Rectal smooth muscle tissue (tissue), 1 donor: Measurements from ENCODE around the gene SETD1A.

Source experiments
- H3K27ac ChIP-seq: one replicate; pipeline ENCODE4 v1.7.0; 2013; ENCODE audit warnings: low read depth, low read length, inconsistent platforms
- H3K27me3 ChIP-seq: one replicate; pipeline ENCODE4 v1.7.0; 2013; ENCODE audit warnings: low read length; ENCODE audit not compliant: control insufficient read depth, insufficient read depth
- H3K36me3 ChIP-seq: one replicate; pipeline ENCODE4 v1.7.0; 2013; ENCODE audit warnings: low read length; ENCODE audit not compliant: control insufficient read depth, insufficient read depth
- H3K4me1 ChIP-seq: one replicate; pipeline ENCODE4 v1.7.0; 2013; ENCODE audit warnings: low read length; ENCODE audit not compliant: control insufficient read depth, insufficient read depth
- H3K4me3 ChIP-seq: one replicate; pipeline ENCODE4 v1.7.0; 2013; ENCODE audit warnings: low read length
- H3K9ac ChIP-seq: one replicate; pipeline ENCODE4 v1.7.0; 2013; ENCODE audit warnings: low read length

The SETD1A gene

DNA sequence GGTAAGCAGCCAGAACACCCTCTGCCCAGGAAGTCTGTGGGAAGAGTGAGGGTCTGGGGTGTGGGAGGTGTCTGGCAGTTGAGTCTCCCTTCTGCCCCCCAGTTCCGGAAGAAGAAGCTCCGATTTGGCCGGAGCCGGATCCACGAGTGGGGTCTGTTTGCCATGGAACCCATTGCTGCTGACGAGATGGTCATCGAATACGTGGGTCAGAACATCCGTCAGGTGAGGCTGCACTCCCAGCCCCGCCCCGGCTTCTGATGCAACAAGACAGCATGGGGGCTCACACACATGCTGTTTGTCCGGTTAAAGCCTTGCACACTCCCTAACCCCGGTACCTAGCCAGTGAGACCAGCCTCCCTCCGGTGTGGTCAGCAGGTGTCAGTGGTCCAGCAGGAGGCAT is 23.4 kb downstream of the SETD1A start:
- Histone ChIP-seq H3K9ac (no peak overlapping the region), H3K4me3 (no peak overlapping the region), H3K4me1 (peaks cover 5% of the 10 kb centered on the region), H3K36me3 (peaks cover 29% of the 10 kb centered on the region), H3K27me3 (no peaks in the 10 kb centered on the region), H3K27ac (no peak overlapping the region)

DNA sequence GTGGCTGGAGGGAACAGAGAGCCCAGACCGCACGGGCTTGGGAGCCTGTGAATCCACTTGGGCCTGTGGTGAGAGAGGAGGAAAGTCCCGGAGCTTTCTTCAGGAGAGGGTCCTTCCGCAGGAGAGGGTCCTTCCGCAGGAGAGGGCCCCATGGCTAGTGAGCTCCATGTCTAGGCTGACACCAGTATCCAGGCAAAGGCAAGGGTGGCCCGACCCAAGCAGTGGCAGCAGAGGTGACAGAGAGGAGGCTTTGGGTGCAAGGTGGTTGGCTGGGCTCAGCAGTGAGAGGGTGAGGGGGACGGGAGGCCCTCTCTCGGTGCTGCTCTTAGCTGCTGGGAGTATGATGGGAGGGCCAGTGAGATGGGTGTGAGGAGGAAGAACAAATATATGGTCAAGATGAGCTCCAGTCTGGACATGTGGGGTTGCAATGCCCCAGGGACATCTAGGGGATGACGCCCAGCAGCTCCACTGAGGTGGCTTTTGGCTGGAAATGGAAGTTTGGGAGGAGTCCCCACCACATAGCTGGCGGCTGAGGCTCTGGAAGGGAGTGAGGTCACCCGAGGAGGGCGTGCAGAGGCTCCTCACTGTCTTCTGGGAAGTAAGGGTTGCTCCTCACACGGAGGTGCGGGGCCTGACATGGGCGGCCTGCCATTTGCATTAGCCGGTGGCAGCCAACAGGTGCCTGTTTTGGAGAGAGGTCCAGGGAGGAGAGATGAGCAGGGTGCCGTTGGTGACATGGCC is 25.2 kb downstream of the SETD1A start:
- Histone ChIP-seq H3K27me3 (no peaks in the 10 kb centered on the region), H3K9ac (no peak overlapping the region), H3K4me1 (peaks cover 5% of the 10 kb centered on the region), H3K4me3 (no peak overlapping the region), H3K36me3 (peaks cover 15% of the 10 kb centered on the region), H3K27ac (no peak overlapping the region)

DNA sequence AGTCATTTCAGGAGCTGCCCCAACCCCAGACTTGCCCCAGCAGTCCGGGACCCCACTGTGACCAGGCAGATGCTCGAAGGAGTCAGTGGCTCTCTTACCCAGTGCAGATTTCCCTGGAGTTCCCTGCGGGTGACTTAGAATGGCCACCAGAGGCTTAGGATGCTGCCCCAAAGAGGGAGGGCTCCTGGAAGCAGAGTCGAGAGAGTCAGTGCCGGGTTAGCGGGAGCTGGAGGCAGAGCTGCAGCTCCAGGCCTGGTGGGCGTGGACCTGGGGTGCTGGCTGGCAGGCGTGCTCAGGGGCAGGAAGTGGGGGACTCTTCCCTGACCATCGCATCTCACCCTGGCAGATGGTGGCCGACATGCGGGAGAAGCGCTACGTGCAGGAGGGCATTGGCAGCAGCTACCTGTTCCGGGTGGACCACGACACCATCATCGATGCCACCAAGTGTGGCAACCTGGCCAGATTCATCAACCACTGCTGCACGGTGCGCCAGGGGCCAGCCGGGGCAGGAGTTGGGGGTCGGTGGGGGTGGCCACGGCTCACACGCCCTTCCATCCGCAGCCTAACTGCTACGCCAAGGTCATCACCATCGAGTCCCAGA is 25.8 kb downstream of the SETD1A start:
- Histone ChIP-seq H3K27me3 (no peaks in the 10 kb centered on the region), H3K27ac (no peak overlapping the region), H3K9ac (no peak overlapping the region), H3K4me3 (no peak overlapping the region), H3K4me1 (peaks cover 5% of the 10 kb centered on the region), H3K36me3 (peaks cover 15% of the 10 kb centered on the region)

DNA sequence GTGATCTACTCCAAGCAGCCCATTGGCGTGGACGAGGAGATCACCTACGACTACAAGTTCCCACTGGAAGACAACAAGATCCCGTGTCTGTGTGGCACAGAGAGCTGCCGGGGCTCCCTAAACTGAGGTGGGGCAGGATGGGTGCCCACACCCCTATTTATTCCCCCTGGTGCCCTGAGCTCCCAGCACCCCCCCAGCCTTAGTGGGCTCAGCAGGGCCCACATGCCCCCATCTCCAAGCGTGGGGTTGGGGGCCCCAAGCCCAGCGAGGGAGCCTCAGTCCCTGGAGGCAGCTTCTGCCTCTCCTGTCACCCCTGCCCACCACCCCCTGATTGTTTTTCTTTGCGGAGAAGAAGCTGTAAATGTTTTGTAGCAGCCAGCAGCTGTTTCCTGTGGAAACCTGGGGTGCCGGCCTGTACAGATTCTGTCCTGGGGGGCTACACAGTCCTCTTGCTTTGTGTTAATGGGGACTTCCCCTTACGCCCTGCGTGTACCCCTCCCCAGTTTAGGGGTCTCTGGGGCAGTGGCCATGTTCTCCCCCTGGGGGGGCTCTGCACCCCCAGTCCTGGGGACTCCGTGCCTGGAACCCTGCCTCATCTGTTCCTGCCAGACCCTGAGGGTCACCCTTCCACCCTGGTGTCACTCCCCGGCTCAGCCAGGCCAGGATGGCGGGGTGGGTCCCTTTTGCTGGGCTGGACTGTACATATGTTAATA is 26.5 kb downstream of the SETD1A start:
- Histone ChIP-seq H3K27me3 (no peaks in the 10 kb centered on the region), H3K4me1 (peaks cover 5% of the 10 kb centered on the region), H3K9ac (no peak overlapping the region), H3K4me3 (no peak overlapping the region), H3K36me3 (peaks cover 10% of the 10 kb centered on the region), H3K27ac (no peak overlapping the region)

DNA sequence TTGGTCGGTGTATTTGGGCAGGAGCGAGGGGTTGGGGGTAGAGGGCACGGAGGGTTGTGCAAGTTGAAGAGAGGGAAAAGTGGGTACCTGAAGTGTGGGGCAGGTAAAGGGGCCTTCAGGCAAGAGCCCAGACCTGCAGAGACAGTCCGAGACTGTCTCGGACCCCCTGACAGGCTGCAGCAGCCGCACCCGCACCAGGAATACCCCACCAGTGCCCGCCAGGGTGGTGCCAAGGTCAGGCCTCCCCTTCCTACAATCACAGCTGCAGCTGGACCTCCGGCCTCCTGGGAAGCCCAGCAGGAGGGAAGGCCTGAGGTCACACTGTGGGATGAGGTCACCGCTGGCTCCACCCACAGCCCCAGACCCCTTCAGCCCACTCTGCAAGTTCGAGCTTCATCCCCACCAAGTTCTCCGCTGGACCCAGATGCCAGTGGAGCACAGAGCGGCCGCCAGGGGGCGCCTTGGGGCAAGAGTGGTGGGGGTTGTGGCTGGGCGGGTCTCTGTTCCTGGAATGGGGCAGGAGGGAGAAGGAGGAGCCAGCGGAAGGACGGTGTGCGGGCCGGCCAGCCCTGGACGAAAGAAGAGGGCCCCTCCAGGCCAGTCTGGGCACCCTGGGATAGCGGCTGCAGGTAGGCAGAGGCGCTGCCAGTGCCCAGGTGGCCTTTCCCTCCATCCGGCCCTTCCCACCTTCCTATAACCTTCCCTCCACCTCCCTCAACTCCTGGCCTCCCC is 27.3 kb downstream of the SETD1A start, which contains the start of gene HSD3B7:
TSS of gene HSD3B7 (plus strand) at position 539 of the 732 bp plus-strand sequence. CDS start 452 bp downstream, outside the sequence.
- Histone ChIP-seq H3K27ac (peak within 1 kb of the TSS; percentile 47), H3K27me3 (no peaks in the 10 kb centered on the region), H3K9ac (peak within 1 kb of the TSS; percentile 60), H3K4me1 (peaks cover 5% of the 10 kb centered on the region), H3K4me3 (peak within 1 kb of the TSS; percentile 78), H3K36me3 (peaks cover 10% of the 10 kb centered on the region)

DNA sequence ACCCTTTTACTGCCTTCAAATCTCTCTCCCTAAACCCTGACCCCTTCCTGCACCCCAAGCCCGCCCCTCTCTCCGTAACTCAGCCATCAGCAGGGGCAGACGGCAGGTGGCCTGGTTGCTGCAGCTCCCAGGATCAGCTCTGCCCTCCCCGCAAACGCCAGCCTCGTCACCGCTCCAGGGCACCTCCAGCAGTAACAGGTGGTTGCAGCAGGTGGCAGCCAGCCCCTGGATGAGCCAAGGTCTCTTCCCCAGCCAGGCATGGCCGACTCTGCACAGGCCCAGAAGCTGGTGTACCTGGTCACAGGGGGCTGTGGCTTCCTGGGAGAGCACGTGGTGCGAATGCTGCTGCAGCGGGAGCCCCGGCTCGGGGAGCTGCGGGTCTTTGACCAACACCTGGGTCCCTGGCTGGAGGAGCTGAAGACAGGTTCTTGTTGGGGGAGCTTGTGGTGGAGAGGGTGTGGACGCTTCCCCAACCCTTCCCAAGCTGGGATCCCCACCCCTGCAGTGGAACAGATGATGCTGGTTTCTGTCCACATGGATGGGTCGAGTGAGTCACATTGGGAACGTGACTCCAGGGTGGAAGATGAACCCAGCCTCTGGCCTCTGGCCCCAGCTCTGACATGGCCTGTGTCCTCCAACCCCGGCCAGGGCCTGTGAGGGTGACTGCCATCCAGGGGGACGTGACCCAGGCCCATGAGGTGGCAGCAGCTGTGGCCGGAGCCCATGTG is 28.0 kb downstream of the SETD1A start:
- H3K4me3 ChIP-seq, result peak overlapping the region; percentile 78
- H3K36me3 ChIP-seq, result peaks cover 5% of the 10 kb centered on the region
- peak overlapping the region; percentile 60 for H3K9ac ChIP-seq
- no peaks in the 10 kb centered on the region for H3K27me3 ChIP-seq
- peak overlapping the region; percentile 47 for H3K27ac ChIP-seq
- H3K4me1 ChIP-seq, result peaks cover 5% of the 10 kb centered on the region

DNA sequence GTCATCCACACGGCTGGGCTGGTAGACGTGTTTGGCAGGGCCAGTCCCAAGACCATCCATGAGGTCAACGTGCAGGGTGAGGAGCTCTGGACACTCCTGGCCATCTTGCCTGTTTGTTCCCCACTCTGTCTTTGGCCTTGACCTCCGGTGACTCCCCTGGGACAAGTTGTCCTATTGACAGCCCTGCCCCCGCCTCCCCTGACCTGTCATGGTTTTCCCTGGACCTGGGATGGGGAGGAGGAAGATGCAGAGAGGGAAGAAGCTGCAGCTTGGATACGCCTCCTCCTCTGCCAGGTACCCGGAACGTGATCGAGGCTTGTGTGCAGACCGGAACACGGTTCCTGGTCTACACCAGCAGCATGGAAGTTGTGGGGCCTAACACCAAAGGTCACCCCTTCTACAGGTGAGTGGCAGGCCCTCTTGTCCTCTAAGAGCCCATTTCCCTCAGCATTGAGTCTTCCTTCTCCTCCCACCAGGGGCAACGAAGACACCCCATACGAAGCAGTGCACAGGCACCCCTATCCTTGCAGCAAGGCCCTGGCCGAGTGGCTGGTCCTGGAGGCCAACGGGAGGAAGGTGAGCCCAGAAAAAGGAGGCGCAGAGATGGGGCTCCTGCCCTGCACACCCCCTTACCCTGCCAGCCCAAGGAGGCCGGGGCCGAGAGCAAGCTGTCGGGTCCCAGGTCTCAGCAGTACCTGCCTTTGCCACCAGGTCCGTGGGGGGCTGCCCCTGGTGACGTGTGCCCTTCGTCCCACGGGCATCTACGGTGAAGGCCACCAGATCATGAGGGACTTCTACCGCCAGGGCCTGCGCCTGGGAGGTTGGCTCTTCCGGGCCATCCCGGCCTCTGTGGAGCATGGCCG is 28.8 kb downstream of the SETD1A start:
- peaks cover 5% of the 10 kb centered on the region for H3K4me1 ChIP-seq
- no peak overlapping the region for H3K4me3 ChIP-seq
- H3K9ac ChIP-seq, result no peak overlapping the region
- no peak overlapping the region for H3K27ac ChIP-seq
- no peaks in the 10 kb centered on the region for H3K27me3 ChIP-seq
- peaks cover 5% of the 10 kb centered on the region for H3K36me3 ChIP-seq

DNA sequence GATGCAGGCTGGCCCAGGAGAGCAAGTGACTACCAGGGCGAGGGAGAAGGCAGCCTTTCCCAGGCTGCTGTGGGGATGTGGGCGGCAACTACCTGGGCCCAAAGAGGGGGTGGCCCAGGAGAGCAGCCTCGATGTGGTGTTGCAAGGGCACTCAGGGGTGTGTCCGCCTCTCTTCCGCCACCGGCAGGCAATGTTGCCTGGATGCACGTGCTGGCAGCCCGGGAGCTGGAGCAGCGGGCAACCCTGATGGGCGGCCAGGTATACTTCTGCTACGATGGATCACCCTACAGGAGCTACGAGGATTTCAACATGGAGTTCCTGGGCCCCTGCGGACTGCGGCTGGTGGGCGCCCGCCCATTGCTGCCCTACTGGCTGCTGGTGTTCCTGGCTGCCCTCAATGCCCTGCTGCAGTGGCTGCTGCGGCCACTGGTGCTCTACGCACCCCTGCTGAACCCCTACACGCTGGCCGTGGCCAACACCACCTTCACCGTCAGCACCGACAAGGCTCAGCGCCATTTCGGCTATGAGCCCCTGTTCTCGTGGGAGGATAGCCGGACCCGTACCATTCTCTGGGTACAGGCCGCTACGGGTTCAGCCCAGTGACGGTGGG is 30.1 kb downstream of the SETD1A start:
- no peaks in the 10 kb centered on the region for H3K27me3 ChIP-seq
- H3K36me3 ChIP-seq, result no peaks in the 10 kb centered on the region
- H3K4me1 ChIP-seq, result peaks cover 5% of the 10 kb centered on the region
- no peak overlapping the region for H3K27ac ChIP-seq
- no peak overlapping the region for H3K4me3 ChIP-seq
- no peak overlapping the region for H3K9ac ChIP-seq

DNA sequence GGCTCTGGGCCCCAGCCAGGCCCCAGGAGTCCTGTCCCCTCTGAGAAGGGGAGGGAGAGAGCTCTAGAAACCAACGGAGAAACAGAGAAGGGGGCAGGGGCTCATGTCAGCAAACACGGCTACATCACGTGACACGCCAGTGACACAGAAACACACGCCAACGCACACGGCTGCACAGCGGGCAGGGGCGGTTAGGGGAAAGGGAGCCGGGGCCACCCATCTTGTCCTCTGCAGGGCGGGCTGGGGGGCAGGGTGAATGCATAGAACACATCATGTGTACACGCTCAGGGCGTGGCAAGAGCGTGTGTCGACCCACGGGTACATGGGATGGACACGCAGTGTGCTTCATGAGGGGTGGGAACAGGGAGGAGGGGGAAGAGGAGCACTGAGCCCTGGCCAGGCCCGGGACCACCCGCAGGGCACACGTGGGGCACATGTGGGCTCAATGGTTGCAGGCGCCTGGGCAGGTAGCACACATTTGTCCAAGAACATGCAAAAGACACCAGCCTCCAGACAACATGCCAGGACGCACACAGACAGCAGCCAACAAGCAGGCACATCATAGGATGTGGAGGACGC is 32.0 kb downstream of the SETD1A start:
- Histone ChIP-seq H3K27me3 (no peaks in the 10 kb centered on the region), H3K4me1 (peaks cover 5% of the 10 kb centered on the region), H3K36me3 (no peaks in the 10 kb centered on the region), H3K4me3 (no peak overlapping the region), H3K9ac (no peak overlapping the region), H3K27ac (no peak overlapping the region)

DNA sequence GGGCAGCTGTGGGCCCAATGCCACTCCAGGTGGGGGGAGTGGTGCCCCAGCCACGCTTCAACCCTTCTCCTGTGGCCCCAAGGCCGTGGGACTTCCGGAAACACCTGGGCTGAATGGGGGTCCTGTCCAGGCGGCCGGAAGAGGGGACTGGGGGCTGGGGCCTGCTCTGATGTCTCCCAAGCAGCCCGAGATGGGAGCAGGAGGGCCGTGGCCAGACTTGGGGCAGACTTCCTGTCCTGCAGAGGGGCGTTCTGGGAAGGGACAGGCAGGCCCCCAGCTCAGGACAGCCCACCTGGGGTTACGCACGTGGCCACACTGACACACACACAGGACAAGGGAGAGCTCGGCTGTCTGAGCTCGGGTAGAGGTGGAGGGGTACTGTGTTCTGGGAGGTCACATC is 32.6 kb downstream of the SETD1A start:
- H3K27me3 ChIP-seq, result no peaks in the 10 kb centered on the region
- H3K36me3 ChIP-seq, result no peaks in the 10 kb centered on the region
- no peak overlapping the region for H3K9ac ChIP-seq
- no peak overlapping the region for H3K27ac ChIP-seq
- H3K4me3 ChIP-seq, result no peak overlapping the region
- peaks cover 5% of the 10 kb centered on the region for H3K4me1 ChIP-seq
